ENCODE results near the gene ATP6V0A1.

GRCh38 chr17:42561897-42562387, 103.3 kb downstream of the ATP6V0A1 start, which contains the start of gene COASY:
- TF ChIP-seq POLR2A (IDR thresholded peaks at IDR 0.05; ENCODE audit: low read depth, low read length) (peak; percentile 64), RFX5 (IDR thresholded peaks at IDR 0.05; ENCODE audit: low read depth, low read length) (0 out of 2 replicates have a peak, but pooled peaks have one; percentile 4), CTCF (conservative IDR thresholded peaks at IDR 0.05; ENCODE audit: low read depth, low read length) (no peak), FOS (IDR thresholded peaks at IDR 0.05; ENCODE audit: low read depth, low read length) (no peak), SMC3 (IDR thresholded peaks at IDR 0.05; ENCODE audit: low read depth, low read length) (no peak), RAD21 (IDR thresholded peaks at IDR 0.05; ENCODE audit: low read length) (no peak), NFE2L2 (IDR thresholded peaks at IDR 0.05; ENCODE audit: low read depth, low read length) (no peak)

Data from IMR-90 (cell line).